HL-60 (cell line): ENCODE data around the gene RFTN1.

ENCODE experiments used
- CTCF ChIP-seq: IDR thresholded peaks from one replicate; pipeline ENCODE4 v1.5.1; 2011; ENCODE audit warnings: low read length, control low read depth, inconsistent platforms; ENCODE audit not compliant: insufficient read depth
- GABPA ChIP-seq: IDR thresholded peaks from 2 replicates; pipeline ENCODE4 v1.6.1; 2012; ENCODE audit warnings: low read depth
- POLR2AphosphoS5 ChIP-seq: IDR thresholded peaks from 2 replicates; pipeline ENCODE4 v1.6.1; 2012; ENCODE audit warnings: low read depth
- REST ChIP-seq: IDR thresholded peaks from 2 replicates; pipeline ENCODE4 v1.6.1; 2012; ENCODE audit warnings: low read depth; ENCODE audit not compliant: insufficient replicate concordance

GRCh38 chr3:16417945-16418739 is 95.4 kb downstream of the RFTN1 start:
- TF ChIP-seq CTCF = no peak
- TF ChIP-seq REST = no peak
- no peak for TF ChIP-seq POLR2AphosphoS5
- no peak for TF ChIP-seq GABPA
